Suppressor macrophage (primary cell): ENCODE results near the gene AXIN1.
A peak's percentile ranks its signal among the peaks of the same experiment; 100 is the strongest.
"Not testable (repeated sequence)": the region's sequence is repeated elsewhere in the genome, so short reads cannot be mapped to it uniquely, and the experiment has no call there.

ENCODE experiments used
- DNase-seq, 4 experiments: peaks; one replicate each; pipeline ENCODE4 v3.0.0-alpha.2; 2020 to 2022

Gene AXIN1

DNA sequence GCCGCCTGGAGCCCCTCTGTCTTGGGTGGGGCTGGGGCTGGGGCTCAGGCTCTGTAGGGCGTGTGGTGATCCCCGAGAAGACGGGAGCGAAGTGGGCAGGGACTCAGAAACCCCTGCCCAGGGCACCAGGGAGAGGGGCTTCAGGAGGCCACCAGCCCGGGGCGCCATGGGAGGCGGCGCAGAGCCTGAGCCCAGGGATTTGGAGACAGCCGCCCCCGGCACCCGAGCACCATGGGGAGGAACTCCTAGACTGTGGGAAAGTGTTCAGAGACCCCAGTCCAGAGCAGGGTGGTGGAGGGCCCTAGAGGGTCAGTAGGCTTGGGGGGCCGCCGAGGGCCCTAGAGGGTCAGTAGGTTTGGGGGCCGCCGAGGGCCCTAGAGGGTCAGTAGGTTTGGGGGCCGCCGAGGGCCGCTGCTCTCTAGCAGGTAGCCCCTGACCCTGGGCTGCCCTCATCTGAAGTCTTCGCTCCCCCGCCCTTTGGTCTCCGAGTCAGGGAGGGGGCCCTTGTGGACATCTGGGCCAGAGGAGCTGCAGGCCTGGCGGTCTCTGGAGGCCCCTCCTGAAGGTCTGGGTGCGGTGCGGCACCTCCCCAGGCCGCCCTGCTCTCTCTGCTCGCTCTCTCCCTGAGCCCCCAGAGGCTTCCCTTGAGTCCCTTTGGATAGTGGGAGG is 71.4 kb downstream of the AXIN1 start:
- DNase-seq, result no peak

DNA sequence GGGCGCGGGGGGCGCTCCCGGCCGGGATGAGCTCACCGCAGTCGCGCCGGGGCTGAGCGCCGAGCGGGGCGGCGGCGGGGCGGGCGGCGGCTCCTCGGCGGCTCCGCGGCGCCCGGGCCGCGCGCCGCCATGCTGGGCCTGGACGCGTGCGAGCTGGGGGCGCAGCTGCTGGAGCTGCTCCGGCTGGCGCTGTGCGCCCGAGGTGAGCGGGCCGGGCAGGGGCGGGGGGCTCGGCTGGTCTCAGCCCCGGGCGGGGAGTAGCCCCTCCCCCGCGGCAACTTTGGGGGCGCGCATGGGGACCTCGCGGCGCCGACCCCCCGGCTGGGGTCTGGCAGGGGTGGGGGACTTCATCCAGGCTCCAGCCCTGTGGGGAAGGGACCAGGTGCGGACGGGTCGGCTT is 72.0 kb downstream of the AXIN1 start, which contains the start of gene ARHGDIG:
Gene ARHGDIG (plus strand): TSS at position 40 of the 400 bp plus-strand sequence. CDS start 90 bp downstream, at position 130.
- DNase-seq, result no peak

DNA sequence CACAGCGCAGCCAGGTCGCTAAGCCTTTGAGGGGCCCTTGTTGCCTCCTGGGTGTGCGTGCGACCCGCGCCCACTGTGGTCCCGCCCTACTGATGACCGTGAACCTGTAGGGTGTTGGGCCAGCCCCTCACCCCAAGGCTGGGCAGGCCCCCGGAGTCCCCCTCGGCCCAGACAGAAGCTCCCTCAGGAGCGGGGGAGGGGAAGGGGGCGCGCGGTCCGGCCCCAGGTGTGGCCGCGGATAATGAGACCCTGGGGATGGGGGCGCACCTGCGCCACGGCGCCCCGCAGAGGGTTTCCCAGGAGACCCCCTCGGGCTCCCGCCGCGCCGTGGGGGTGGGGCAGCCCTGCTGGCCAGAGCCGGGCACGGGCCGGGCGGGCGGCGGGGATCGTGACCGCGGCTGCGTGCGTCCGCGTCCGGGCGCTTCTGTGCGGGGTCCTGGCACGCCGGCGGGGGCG is 72.5 kb downstream of the AXIN1 start:
- no peak for DNase-seq

DNA sequence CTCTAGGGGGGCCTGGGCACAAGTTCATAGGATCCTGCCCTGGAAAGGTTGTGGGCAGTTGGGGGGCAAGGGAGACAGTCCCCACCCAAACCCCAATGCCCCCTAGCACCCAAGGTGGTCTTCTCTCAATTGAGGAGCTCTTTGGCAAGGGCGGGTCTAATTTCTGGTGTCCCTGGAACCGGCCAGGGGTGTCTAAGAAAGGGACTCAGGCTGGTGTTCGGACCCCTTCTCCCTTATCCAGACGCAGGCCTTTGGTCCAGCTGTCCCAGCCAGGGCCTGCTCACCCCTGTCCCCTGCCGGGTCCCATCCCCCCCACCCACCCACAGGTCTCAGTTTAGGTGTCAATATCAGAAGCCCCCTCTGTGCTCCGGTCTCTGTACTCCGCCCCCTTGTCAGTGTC is 73.0 kb downstream of the AXIN1 start:
- no peak for DNase-seq

DNA sequence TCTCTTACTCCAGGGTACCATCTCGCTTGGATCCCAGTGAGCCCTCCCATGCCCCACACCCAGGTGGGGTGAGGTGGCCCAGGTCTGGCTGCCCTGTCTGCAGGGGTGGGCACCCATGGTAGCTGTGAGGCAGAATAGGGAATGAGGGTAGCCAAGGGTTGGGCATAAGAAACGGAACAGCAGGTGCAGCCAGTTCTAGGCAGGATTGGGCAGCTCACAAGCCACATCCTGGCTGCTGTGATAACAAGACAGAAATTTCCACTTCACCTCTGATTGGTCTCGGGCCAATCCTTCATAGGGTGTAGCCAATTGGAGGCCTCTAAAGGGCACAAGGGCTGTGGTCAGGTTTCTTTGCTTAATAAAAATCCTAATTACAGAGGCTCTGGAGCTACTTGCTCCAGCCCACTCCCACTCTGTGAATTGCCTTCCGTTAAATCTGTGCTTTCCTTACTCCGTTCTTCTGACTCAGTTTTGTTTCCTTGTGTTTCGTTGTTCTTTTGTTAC is 73.6 kb downstream of the AXIN1 start:
- DNase-seq, result peak in 2 of 4 experiments; percentile 6 to 19

DNA sequence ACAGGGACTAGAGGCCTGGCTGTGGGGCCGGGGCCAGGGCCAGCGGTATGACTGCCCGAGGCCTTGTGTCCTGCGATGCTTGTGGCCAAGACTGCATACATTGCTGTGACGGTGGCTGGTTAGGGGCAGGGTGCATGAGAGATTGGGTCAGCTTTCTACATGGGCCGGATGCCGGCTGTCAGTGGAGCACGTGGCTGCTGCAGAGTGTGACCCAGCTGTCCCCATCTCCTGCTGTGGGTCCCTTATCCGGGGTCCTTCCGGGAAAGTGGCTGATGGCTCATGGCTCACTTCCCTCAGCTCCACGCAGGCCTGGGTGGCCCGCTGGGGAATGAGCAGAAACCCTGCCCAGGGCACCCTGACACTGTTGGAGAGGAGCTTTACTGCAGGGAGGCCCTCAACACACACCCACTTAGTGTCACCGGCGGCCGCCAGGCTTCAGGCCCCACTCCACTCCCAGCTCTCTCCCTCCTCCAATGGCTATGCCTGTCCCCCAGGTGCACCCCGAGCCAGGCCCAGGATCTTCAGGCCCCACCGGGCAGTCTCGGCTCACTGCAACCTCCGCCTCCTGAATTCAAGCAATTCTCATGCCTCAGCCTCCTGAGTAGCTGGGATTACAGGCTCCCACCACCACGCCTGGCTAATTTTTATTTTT is 76.0 kb downstream of the AXIN1 start:
- DNase-seq, result no peak

DNA sequence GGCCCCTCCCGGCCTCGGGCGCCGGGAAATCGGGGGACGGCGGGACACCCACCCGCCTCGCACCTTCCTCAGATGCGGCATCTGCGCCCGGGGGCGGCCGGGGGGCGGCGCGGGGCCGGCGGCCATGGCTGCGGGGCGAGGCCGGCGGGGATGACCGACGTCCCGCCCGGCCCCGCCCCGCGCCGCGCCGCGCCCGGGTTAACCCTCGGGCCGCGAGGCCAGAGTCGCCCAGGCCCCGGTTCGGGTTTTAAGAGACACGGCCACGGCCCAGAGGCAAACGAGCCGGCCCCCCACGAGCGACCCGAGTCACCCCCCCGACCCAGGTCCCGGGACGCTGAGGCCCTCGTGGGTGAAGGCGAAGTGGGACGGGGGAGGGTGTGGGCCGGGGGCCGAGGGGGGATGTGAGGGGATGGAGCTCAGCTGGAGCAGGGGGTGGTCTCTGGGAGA is 76.7 kb downstream of the AXIN1 start, which contains the start of gene RGS11:
Gene RGS11 (minus strand): TSS at position 159 of the 447 bp plus-strand sequence. CDS start 33 bp downstream, at position 126.
- DNase-seq, result peak in 1 of 4 experiments; percentile 14

DNA sequence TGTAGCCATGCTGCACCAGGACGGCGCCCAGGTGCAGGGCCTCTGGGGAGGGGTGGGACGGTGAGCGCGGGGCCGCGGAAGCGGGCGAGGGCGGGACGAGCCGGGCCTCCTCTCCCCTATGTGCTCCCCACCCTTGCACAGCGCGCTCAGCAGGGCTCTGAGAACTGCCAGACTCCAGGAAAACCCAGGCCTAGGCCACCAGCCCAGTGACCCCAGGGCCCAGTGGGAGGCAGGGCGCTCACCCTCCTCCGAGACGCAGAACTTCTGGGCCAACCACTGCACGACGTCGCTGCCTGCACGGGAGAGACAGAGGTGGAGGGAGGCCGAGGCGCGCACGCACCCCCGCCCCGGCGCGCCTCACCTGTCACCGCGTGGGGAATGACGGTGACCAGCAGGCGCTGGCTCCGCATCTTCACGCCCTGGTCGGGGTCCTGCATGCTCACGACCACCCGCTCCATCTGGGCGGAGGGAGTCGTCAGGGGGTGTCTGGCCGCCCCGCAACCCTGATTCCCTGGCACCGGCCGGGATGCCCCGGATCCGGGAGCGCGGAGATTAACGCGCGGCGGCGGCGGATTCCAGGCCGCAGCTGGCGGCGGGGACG is 77.4 kb downstream of the AXIN1 start:
- no peak for DNase-seq

DNA sequence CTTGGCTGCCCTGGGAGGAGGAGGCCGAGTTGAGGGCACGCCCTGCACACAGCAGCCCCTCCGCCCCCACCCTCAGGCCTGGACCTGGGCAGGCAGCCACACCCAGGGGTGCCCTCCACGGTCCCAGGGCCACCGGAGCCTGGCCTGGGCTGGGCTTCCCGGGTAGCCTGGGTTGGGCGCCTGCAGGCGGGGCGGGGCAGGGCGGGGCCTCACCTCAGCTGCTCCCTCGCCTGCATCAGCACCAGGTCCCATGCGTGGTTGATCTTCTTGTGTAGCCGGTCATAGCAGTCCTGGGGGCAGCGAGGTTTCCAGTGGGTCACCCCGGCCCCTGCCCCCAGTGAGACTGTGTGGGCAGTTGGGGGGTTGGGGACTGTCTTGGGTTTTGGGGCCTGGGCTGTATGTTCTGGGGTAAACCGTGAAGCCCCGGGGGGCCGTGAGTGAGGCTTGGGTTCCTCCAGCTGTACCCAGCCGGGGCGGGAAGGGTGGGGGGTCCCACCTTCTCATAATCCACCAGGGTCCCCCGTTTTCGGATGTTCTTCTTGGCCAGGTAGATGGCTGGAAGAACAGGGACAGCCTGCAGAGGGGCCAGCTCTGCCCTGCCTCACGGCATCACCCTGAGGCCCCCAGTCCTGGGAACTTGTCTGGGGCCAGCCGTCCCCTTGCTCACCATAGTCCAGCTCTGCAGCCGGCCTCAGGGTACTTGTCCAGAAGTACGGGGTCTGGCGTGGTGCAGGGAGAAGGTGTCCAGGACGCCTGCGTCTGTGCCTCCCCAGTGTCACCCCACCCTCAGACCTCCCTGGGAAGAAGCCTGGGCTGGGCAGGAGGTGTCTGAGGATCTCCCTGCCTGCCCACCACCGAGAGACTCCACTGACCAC is 78.7 kb downstream of the AXIN1 start:
- no peak for DNase-seq

DNA sequence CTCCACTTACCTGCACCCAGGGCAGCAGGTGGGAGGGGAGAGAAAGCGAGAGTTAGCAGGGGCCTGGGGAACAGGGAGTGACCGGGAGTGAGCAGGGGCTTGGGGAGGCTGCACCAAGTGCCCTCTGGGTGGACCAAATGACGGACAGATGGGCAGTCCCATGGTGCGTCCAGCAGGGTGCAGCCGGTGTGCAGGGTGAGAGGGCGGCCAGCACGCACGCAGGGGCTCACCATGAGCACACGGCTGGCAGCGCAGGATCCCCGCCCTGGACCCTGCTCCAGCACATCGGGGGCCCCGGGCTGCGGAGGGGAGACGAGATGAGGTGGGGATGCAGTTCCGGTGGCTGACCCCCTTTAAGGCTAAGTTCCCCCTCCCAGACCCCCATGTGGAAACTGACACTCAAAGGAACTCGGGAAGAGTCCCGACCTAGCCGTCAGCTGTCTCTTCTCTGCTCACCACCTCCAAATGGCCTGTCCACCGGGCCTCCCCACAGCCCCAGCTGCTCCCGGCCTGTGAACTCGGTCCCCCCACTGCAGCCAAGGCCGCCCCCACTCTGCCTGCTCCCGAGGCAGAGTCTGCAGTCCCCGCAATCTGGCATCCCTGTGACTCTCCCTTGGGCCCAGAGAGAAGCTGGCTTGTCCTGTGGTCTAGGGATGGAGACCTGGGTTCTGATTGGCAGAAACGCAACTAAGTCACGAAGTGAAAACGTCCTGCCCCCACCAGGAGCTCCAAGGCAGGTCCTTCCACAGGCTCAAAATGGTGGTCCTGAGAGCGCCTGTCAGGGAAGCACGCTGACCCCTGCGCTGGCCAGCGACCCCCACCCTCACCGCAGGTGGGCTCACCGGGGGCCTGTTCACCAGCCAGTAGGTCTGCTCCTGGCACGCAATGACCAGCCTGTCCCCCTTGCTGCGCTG is 79.6 kb downstream of the AXIN1 start:
- no peak for DNase-seq

DNA sequence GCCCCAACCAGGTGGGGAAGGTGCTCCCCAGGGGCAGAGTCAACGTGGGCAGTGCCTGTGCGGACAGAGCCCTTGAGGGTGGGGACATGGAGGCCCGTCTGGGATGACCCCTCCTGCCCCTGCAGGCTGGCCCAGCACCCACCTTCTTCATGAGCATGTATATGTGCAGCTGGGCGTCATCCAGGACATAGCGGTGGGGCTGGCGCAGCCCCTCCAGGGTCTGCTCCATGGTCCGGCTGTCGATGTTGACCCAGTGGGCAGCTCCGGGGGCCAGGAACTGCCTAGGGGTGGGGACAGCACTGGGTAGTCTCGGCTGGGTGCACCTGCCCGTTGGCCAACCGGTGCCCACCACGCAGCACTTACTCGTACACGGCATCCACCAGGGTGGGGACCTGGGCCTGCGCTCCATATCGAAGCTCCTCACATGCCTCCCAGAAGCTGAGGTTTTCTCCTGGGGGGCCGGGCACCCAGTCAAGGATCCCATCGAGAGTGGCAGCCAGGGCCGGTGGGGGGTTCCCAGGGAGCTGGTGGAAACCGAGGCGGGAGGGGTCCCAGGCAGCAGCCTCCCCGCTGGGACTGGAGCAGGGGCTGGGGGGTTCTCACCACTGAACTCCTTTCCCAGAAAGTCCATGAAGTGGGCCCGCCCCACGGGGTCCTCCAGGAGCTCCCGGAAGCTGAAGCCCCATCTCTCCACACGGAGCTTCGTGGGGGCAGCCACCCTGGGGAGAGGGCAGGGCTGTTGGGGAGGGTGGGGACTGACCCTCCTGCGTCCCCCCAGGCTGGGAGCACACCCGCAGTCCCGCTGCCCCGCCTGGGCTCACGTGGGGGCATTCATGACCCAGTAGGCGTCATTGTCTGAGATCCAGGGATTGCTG is 81.9 kb downstream of the AXIN1 start:
- DNase-seq, result no peak

DNA sequence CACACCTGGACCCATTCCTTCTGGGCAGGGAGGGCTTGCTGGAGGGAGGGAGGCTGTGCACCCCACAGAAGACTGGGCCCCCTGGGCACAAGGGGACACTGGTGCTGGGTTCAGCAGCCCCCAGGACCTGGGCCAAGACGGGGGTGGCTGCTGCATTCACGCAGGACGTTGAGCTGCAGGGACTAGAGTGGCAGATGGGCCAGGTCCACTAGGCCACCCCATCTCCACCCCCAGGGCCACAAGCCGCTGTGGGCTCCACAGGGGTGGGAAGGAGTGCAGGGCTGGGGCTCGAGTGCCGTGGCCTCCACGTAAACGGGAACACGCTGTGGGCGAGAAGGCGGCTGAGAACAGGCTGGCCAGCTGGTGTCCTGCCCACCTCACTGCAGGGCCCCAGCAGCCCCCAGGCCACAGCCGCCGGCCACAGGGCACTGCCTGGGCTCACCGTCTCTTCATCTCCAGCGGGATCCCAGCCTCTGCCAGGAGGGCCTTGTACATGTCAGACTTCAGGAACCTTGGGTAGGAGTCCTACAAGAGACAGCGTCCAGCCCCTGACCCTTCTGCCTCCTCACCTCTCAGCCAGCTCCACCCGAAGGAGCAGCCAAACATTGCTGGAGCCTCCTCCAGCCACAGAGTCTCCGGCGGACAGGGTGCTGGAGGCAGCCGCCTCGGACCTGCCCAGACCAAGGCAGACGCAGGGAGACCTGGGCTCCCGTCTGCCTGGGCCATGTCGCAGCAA is 83.3 kb downstream of the AXIN1 start:
- no peak for DNase-seq

DNA sequence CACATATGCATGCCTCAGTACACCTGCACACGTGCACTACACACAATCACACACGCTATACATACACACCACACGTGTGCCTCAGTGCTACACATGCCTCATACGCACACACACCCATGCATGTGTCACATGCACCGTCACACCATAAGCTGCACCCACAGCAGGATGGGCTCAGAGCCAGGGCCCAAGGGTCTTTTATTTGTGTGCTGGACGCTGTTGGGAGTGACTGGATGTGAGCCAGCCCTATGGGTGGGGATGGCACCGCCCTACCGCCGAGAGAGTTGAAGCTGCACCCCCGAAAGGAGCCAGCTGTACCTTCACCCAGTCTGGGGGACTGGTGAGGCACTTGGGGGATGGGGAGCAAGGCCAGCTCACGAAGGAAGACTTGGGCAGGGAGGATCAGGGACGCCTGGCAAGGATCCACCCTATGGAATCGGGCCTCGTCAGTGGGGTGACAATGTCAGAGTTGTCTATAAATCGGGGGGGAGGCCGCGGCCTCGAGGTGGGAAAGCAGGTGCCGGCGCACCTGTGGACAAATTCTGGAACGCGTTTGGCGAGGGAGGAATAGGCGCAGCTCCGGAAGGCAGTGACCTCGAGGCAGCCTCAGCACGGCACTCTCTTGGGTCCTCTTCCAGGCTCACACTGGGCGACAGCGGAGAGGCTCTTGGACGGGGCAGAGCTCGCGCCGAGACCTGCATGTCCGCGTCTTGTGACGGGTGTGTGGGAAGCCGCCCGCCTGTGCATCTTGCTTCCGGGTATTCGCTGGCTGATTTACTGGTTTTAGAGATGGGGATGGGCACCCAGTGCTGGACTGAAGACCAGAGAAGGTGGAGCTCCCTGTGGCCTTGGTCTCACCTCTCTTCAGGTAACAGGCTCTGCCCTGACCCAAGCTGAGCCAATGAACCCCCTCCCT is 84.1 kb downstream of the AXIN1 start:
- DNase-seq, result no peak

DNA sequence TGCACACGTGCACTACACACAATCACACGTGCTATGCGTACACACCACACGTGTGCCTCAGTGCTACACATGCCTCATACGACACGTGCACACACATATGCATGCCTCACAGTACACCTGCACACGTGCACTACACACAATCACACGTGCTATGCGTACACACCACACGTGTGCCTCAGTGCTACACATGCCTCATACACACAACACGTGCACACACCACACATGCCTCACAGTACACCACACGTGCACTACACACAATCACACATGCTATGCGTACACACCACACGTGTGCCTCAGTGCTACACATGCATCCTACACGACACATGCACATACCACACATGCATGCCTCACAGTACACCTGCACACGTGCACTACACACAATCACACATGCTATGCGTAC is 85.0 kb downstream of the AXIN1 start:
- not testable (repeated sequence) for DNase-seq

DNA sequence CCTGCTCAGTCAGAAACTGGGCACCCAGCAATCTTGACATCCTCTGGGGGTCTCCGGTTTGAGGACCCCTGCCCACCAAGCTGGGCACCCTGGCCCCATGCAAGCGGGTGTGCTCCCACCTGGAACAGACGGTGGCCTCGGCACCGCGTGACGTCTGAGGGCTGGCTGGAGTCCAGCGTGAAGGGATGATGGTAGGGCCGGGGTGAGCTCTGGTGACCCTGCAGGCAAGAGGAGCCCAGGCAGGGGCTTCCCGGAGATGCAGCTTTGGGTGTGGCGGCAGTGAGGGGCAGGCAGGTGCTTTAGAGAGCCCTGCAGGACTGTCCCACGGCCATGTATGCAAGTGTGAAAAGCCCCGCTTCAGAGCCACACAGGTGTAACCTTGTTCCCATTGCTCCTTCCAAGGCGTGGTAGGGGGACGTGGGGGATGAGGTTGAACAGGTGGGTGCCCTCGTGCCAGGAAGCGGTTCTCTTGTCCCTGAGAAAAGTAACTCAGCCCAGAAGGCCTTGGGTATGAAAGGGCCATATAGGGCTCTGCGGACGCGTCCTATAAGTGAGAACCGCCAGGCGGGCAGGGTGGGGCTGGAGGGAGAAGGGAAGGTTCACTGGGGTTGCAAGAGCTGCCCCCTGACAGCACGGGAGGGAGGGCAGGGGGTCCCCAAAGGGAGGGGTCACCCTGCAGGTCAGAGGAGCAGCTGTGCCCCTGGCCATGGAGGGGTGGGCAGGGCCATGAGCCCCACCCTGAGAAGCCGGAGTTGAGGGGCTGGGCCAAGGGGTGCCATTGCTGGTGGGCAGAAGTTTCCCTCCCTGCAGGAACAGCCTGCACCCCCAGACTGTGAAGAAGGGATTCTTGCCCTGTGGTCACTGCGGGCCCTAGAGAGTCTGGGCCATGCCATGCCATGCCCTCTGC is 86.0 kb downstream of the AXIN1 start:
- DNase-seq, result no peak

DNA sequence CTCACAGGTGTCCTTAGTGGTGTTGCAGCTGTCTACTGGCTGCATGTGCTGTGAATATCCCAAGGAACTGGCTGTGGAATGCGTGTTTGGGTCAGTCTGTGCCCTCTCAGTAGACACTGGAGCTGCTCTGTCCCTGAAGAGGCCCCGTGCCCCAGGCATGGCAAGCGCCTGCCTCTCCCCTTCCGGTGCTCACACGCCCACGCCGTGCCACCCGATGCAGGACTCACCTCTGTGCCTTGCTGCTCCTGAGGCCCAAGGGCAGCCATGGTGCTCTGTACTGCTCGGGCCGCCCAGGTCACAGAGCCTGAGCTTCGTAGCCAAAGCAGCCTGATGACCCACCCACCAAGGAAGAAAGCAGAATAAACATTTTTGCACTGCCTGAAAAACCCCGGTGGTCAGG is 86.8 kb downstream of the AXIN1 start:
- DNase-seq, result no peak

DNA sequence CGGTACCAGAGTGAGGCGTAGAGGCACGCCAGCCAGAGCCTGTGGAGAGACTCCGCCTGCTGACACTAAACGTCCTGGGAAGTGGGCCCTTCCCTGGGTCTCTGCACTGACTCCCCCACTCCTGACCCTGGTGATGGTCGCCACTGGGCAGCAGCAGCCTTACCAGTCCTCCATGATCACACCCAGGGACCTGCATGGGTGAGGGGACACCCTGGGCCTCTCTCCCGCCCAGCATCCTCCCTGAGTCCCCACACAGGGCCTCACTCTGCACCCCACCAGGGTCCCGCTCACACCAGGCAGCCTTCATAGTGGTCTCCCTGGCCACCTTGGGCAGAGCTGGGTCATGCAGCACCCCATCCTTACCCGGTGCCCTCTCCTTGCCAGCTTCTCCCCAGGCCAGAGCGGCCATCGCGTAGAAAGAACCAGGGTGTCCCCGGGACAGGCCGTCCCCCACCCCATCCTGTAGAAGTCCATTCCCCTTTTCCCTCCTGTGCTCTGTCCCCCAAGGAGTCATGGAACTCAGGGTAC is 87.5 kb downstream of the AXIN1 start:
- no peak for DNase-seq
